ENCODE measurements around the gene YKT6. TPM values are rescaled to one million over a fixed set of nuclear protein-coding genes. Genes with fewer than 3 reads are reported as not detected.

The YKT6 gene
- polyA plus RNA-seq, 1 donor (not counting 4 experiments of a cell fraction or from before 2014, with no cell fraction given): 148 TPM

DNA sequence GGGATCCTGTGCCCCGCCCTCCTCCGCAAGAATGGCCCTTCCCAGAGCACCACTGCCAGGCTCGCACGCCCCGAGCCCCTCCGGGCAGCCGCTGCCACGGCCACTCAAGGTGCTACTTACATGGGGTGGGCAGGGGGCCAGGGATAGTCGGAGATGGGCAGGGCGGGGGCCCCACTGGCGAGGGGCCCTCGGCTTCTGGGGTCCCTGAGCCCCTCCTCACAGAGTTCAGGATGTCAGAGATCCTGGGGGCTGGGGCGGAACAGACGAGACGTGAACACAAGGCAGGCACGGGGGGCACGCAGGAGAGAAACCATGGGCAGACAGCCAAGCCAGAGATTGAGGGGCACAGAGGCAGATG, 25.6 kb downstream of the YKT6 start:
- DNase-seq (ENCODE audit: low read depth, low spot score): no peak
- dilution Hi-C loops (cut with MboI; ENCODE audit: extremely low pct_ligation_motif_present, low sequenced_read_pairs): no loop called here

GRCh38 chr7:44227911-44228310, 27.1 kb downstream of the YKT6 start:
- Histone ChIP-seq H3K27ac (ENCODE audit: control insufficient read depth, insufficient read depth, low read length) (no peak overlapping the region), H3K9me1 (ENCODE audit: control insufficient read depth, extremely low read depth, insufficient read depth, low read length) (no peaks in the 10 kb centered on the region), H3K27me3 (ENCODE audit: control insufficient read depth, extremely low read depth, insufficient read depth, low read length) (no peaks in the 10 kb centered on the region), H3K36me3 (ENCODE audit: control insufficient read depth in 2 of 2, extremely low read depth in 1 of 2, insufficient read depth in 2 of 2, low read length in 2 of 2) (no peaks in the 10 kb centered on the region), H4K20me1 (ENCODE audit: control insufficient read depth, extremely low read depth, insufficient read depth, low read length) (no peaks in the 10 kb centered on the region), H3K9me3 (ENCODE audit: control insufficient read depth, low read depth, low read length) (no peaks in the 10 kb centered on the region), H3K79me2 (ENCODE audit: control insufficient read depth, insufficient read depth, low read length) (no peaks in the 10 kb centered on the region), H3K4me3 (ENCODE audit: control insufficient read depth in 2 of 3, extremely low read depth in 1 of 3, insufficient read depth in 2 of 3, low read depth in 1 of 3, low read length in 3 of 3) (no peak overlapping the region), H2AFZ (ENCODE audit: control insufficient read depth, low read length) (no peak overlapping the region), H3K9ac (ENCODE audit: control insufficient read depth, extremely low read depth, insufficient read depth, low read length) (no peak overlapping the region), H3K4me2 (ENCODE audit: control insufficient read depth, extremely low read depth, insufficient read depth, low read depth, low read length) (no peak overlapping the region), H3K4me1 (ENCODE audit: control insufficient read depth, extremely low read depth, insufficient read depth, low read length) (peaks cover 10% of the 10 kb centered on the region)
- dilution Hi-C loops (cut with MboI; ENCODE audit: extremely low pct_ligation_motif_present, low sequenced_read_pairs): no loop called here
- no peak for DNase-seq (ENCODE audit: low read depth, low spot score)
- TF ChIP-seq CTCF (optimal IDR thresholded peaks at IDR 0.05 in 1 of 3, IDR thresholded peaks at IDR 0.05 in 1 of 3, conservative IDR thresholded peaks at IDR 0.05 in 1 of 3; ENCODE audit: extremely low read depth in 1 of 3, insufficient read depth in 2 of 3, low read length in 3 of 3) (no peak), EZH2 (IDR thresholded peaks at IDR 0.05; ENCODE audit: low read length) (no peak)
- no peak for FAIRE-seq

More for the DNA sequence above, 25.6 kb downstream of the YKT6 start:
- no peak for FAIRE-seq
- TF ChIP-seq CTCF (optimal IDR thresholded peaks at IDR 0.05 in 1 of 3, IDR thresholded peaks at IDR 0.05 in 1 of 3, conservative IDR thresholded peaks at IDR 0.05 in 1 of 3; ENCODE audit: extremely low read depth in 1 of 3, insufficient read depth in 2 of 3, low read length in 3 of 3) (no peak), EZH2 (IDR thresholded peaks at IDR 0.05; ENCODE audit: low read length) (no peak)
- Histone ChIP-seq H4K20me1 (ENCODE audit: control insufficient read depth, extremely low read depth, insufficient read depth, low read length) (no peaks in the 10 kb centered on the region), H3K27me3 (ENCODE audit: control insufficient read depth, extremely low read depth, insufficient read depth, low read length) (no peaks in the 10 kb centered on the region), H3K9ac (ENCODE audit: control insufficient read depth, extremely low read depth, insufficient read depth, low read length) (no peak overlapping the region), H3K4me3 (ENCODE audit: control insufficient read depth in 2 of 3, extremely low read depth in 1 of 3, insufficient read depth in 2 of 3, low read depth in 1 of 3, low read length in 3 of 3) (no peak overlapping the region), H3K9me3 (ENCODE audit: control insufficient read depth, low read depth, low read length) (no peaks in the 10 kb centered on the region), H2AFZ (ENCODE audit: control insufficient read depth, low read length) (no peak overlapping the region), H3K36me3 (ENCODE audit: control insufficient read depth in 2 of 2, extremely low read depth in 1 of 2, insufficient read depth in 2 of 2, low read length in 2 of 2) (no peaks in the 10 kb centered on the region), H3K27ac (ENCODE audit: control insufficient read depth, insufficient read depth, low read length) (no peak overlapping the region), H3K9me1 (ENCODE audit: control insufficient read depth, extremely low read depth, insufficient read depth, low read length) (no peaks in the 10 kb centered on the region), H3K4me2 (ENCODE audit: control insufficient read depth, extremely low read depth, insufficient read depth, low read depth, low read length) (no peak overlapping the region), H3K79me2 (ENCODE audit: control insufficient read depth, insufficient read depth, low read length) (no peaks in the 10 kb centered on the region), H3K4me1 (ENCODE audit: control insufficient read depth, extremely low read depth, insufficient read depth, low read length) (peaks cover 10% of the 10 kb centered on the region)

Data from keratinocyte (primary cell).